ENCODE data around the gene ATP6V1G1. TPM values are rescaled to one million over a fixed set of nuclear protein-coding genes. Genes with fewer than 3 reads are reported as not detected.
A peak's percentile ranks its signal among the peaks of the same experiment; 100 is the strongest.

The ATP6V1G1 gene
- total and polyA plus RNA-seq, 2 of the 13 experiments (the other 11 are each of a cell fraction or from before 2014, with no cell fraction given), result 108 to 158 TPM

GRCh38 chr9:114616684-114617520 is 29.3 kb downstream of the ATP6V1G1 start (continued):
- TF ChIP-seq PATZ1 (CRISPR knock-in tag; IDR thresholded peaks at IDR 0.05) (peak; percentile 87), CAMTA2 (CRISPR knock-in tag; IDR thresholded peaks at IDR 0.05; ENCODE audit: borderline replicate concordance) (no peak), SRSF1 (optimal IDR thresholded peaks at IDR 0.05; ENCODE audit: low read depth, low read length) (no peak), PRDM10 (CRISPR knock-in tag; IDR thresholded peaks at IDR 0.05; ENCODE audit: low read depth) (peak; percentile 79), ARID2 (CRISPR knock-in tag; IDR thresholded peaks at IDR 0.05; ENCODE audit: borderline replicate concordance) (no peak), RFX3 (CRISPR knock-in tag; IDR thresholded peaks at IDR 0.05) (no peak), RARA (CRISPR knock-in tag; IDR thresholded peaks at IDR 0.05) (peak; percentile 45; the same call in 1 of the 2 replicates), TFAP4 (IDR thresholded peaks at IDR 0.05; ENCODE audit: borderline replicate concordance, low read depth) (peak; percentile 31; the same call in 1 of the 2 replicates)
- TF ChIP-seq, protein P1, sequence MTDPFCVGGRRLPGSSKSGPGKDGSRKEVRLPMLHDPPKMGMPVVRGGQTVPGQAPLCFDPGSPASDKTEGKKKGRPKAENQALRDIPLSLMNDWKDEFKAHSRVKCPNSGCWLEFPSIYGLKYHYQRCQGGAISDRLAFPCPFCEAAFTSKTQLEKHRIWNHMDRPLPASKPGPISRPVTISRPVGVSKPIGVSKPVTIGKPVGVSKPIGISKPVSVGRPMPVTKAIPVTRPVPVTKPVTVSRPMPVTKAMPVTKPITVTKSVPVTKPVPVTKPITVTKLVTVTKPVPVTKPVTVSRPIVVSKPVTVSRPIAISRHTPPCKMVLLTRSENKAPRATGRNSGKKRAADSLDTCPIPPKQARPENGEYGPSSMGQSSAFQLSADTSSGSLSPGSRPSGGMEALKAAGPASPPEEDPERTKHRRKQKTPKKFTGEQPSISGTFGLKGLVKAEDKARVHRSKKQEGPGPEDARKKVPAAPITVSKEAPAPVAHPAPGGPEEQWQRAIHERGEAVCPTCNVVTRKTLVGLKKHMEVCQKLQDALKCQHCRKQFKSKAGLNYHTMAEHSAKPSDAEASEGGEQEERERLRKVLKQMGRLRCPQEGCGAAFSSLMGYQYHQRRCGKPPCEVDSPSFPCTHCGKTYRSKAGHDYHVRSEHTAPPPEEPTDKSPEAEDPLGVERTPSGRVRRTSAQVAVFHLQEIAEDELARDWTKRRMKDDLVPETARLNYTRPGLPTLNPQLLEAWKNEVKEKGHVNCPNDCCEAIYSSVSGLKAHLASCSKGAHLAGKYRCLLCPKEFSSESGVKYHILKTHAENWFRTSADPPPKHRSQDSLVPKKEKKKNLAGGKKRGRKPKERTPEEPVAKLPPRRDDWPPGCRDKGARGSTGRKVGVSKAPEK (CRISPR knock-in tag; IDR thresholded peaks at IDR 0.05; ENCODE audit: borderline replicate concordance), result no peak
- TF ChIP-seq, protein P2, sequence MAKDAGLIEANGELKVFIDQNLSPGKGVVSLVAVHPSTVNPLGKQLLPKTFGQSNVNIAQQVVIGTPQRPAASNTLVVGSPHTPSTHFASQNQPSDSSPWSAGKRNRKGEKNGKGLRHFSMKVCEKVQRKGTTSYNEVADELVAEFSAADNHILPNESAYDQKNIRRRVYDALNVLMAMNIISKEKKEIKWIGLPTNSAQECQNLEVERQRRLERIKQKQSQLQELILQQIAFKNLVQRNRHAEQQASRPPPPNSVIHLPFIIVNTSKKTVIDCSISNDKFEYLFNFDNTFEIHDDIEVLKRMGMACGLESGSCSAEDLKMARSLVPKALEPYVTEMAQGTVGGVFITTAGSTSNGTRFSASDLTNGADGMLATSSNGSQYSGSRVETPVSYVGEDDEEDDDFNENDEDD (CRISPR knock-in tag; IDR thresholded peaks at IDR 0.05; ENCODE audit: borderline replicate concordance), result no peak
